H9 (cell line): ENCODE results near the gene PRKAG2. TPM values are rescaled to one million over a fixed set of nuclear protein-coding genes. Genes with fewer than 3 reads are reported as not detected.

ENCODE experiments used
- DNase-seq: peaks from one replicate; pipeline ENCODE4 v3.0.0-alpha.2; 2017
- H2AFZ ChIP-seq: one replicate; pipeline ENCODE4 v1.6.1; 2013; ENCODE audit warnings: mild to moderate bottlenecking, low read length, control low read depth, moderate library complexity
- H2AK5ac ChIP-seq: 2 replicates; pipeline ENCODE4 v1.6.1; 2013; ENCODE audit warnings: low read length, control low read depth, mixed read lengths; ENCODE audit not compliant: insufficient read length
- H2BK120ac ChIP-seq: one replicate; pipeline ENCODE4 v1.6.1; 2013; ENCODE audit warnings: low read depth, mild to moderate bottlenecking, low read length, control low read depth, inconsistent platforms; ENCODE audit not compliant: poor library complexity, severe bottlenecking
- H2BK12ac ChIP-seq: 2 replicates; pipeline ENCODE4 v1.6.1; 2013; ENCODE audit warnings: low read length, control low read depth, mixed read lengths, low read depth; ENCODE audit not compliant: insufficient read length
- H2BK15ac ChIP-seq: 2 replicates; pipeline ENCODE4 v1.6.1; 2013; ENCODE audit warnings: low read depth, low read length, control low read depth
- H2BK20ac ChIP-seq: one replicate; pipeline ENCODE4 v1.6.1; 2013; ENCODE audit warnings: low read depth, mild to moderate bottlenecking, low read length, control low read depth, inconsistent platforms; ENCODE audit not compliant: poor library complexity, severe bottlenecking
- H2BK5ac ChIP-seq: 2 replicates; pipeline ENCODE4 v1.6.1; 2013; ENCODE audit warnings: low read length, control low read depth, mixed read lengths; ENCODE audit not compliant: insufficient read length
- H3K14ac ChIP-seq: 2 replicates; pipeline ENCODE4 v1.6.1; 2013; ENCODE audit warnings: low read length, control low read depth; ENCODE audit not compliant: insufficient read depth
- H3K18ac ChIP-seq: 2 replicates; pipeline ENCODE4 v1.6.1; 2013; ENCODE audit warnings: low read depth, mild to moderate bottlenecking, mixed read lengths, low read length, control low read depth; ENCODE audit not compliant: insufficient read length
- H3K23ac ChIP-seq: 2 replicates; pipeline ENCODE4 v1.6.1; 2013; ENCODE audit warnings: low read length, control low read depth, mixed read lengths, low read depth; ENCODE audit not compliant: insufficient read length
- H3K23me2 ChIP-seq: 2 replicates; pipeline ENCODE4 v1.6.1; 2013; ENCODE audit warnings: low read depth, mild to moderate bottlenecking, mixed read lengths, low read length, control low read depth; ENCODE audit not compliant: insufficient read length, poor library complexity, severe bottlenecking
- H3K27ac ChIP-seq: 2 replicates; pipeline ENCODE4 v1.5.1; 2013; ENCODE audit warnings: low read length, control low read depth, mixed read lengths, low read depth; ENCODE audit not compliant: insufficient read length
- H3K27me3 ChIP-seq: 2 replicates; pipeline ENCODE4 v1.6.1; 2013; ENCODE audit warnings: low read length, control low read depth, inconsistent platforms; ENCODE audit not compliant: insufficient read depth
- H3K4ac ChIP-seq: 2 replicates; pipeline ENCODE4 v1.6.1; 2013; ENCODE audit warnings: low read depth, mild to moderate bottlenecking, control low read depth, inconsistent platforms, low read length, moderate library complexity
- H3K4me1 ChIP-seq: 2 replicates; pipeline ENCODE4 v1.6.1; 2013; ENCODE audit warnings: low read length, control low read depth, inconsistent platforms; ENCODE audit not compliant: insufficient read depth
- H3K4me2 ChIP-seq: 2 replicates; pipeline ENCODE4 v1.6.1; 2013; ENCODE audit warnings: low read length, control low read depth, mixed read lengths; ENCODE audit not compliant: insufficient read length, insufficient read depth
- H3K56ac ChIP-seq: 2 replicates; pipeline ENCODE4 v1.6.1; 2013; ENCODE audit warnings: low read depth, mild to moderate bottlenecking, mixed read lengths, low read length, control low read depth; ENCODE audit not compliant: insufficient read length
- H3K79me1 ChIP-seq: 2 replicates; pipeline ENCODE4 v1.6.1; 2013; ENCODE audit warnings: low read depth, mild to moderate bottlenecking, moderate library complexity, low read length, control low read depth, inconsistent platforms; ENCODE audit not compliant: insufficient read depth, poor library complexity, severe bottlenecking
- H3K79me2 ChIP-seq: 2 replicates; pipeline ENCODE4 v1.6.1; 2013; ENCODE audit warnings: low read length, control low read depth, inconsistent platforms; ENCODE audit not compliant: insufficient read depth
- H3K9ac ChIP-seq: 2 replicates; pipeline ENCODE4 v1.6.1; 2013; ENCODE audit warnings: low read length, control low read depth, mixed read lengths; ENCODE audit not compliant: insufficient read length; ENCODE audit errors: extremely low read depth
- H3K9me3 ChIP-seq: one replicate; pipeline ENCODE4 v1.6.1; 2013; ENCODE audit warnings: low read depth, low read length, inconsistent platforms; ENCODE audit not compliant: control insufficient read depth
- H3T11ph ChIP-seq: one replicate; pipeline ENCODE4 v1.6.1; 2013; ENCODE audit warnings: mild to moderate bottlenecking, low read length, control low read depth, inconsistent platforms
- H4K20me1 ChIP-seq: one replicate; pipeline ENCODE4 v1.6.1; 2013; ENCODE audit not compliant: control insufficient read depth, insufficient read length, insufficient read depth
- H4K5ac ChIP-seq: 2 replicates; pipeline ENCODE4 v1.6.1; 2013; ENCODE audit warnings: low read depth, mild to moderate bottlenecking, mixed read lengths, low read length, control low read depth; ENCODE audit not compliant: insufficient read length
- H4K8ac ChIP-seq: replicated peaks from 2 replicates; pipeline ENCODE4 v1.6.1; 2013; ENCODE audit warnings: low read length, control low read depth, mixed read lengths, low read depth; ENCODE audit not compliant: insufficient read length
- H4K91ac ChIP-seq: 2 replicates; pipeline ENCODE4 v1.6.1; 2013; ENCODE audit warnings: low read depth, mild to moderate bottlenecking, moderate library complexity, mixed read lengths, low read length, control low read depth; ENCODE audit not compliant: insufficient read length
- H3K27ac Mint-ChIP-seq, 3 experiments: 2 replicates in 2 of 3; 3 replicates in 1 of 3; pipeline ENCODE4 v1.8.0; 2020 to 2021; ENCODE audit warnings: mixed read lengths in 3 of 3, mild to moderate bottlenecking in 1 of 3, moderate library complexity in 1 of 3
- H3K27me3 Mint-ChIP-seq: 2 replicates; pipeline ENCODE4 v1.8.0; 2021; ENCODE audit warnings: low read depth, mild to moderate bottlenecking, moderate library complexity, mixed read lengths
- H3K36me3 Mint-ChIP-seq, 3 experiments: 2 replicates in 2 of 3; 3 replicates in 1 of 3; pipeline ENCODE4 v1.8.0; 2020 to 2021; ENCODE audit warnings: low read depth in 3 of 3, mixed read lengths in 3 of 3; ENCODE audit not compliant: insufficient read depth in 1 of 3
- H3K4me1 Mint-ChIP-seq, 2 experiments: 2 replicates each; pipeline ENCODE4 v1.8.0; 2020; ENCODE audit warnings: mixed read lengths in 2 of 2
- H3K4me3 Mint-ChIP-seq, 2 experiments: 2 replicates in 1 of 2; 3 replicates in 1 of 2; pipeline ENCODE4 v1.8.0; 2020 to 2021; ENCODE audit warnings: mild to moderate bottlenecking in 2 of 2, mixed read lengths in 2 of 2, moderate library complexity in 1 of 2
- H3K9me3 Mint-ChIP-seq, 2 experiments: 2 replicates in 1 of 2; 3 replicates in 1 of 2; pipeline ENCODE4 v1.8.0; 2020; ENCODE audit warnings: mild to moderate bottlenecking in 2 of 2, mixed read lengths in 2 of 2, moderate library complexity in 1 of 2
- CTCF ChIP-seq: fragments of 200-600 bp; sonication (generic); conservative IDR thresholded peaks from 3 replicates; pipeline ENCODE4 v1.8.0; 2021; ENCODE audit warnings: antibody characterized with exemption, mild to moderate bottlenecking
- WGBS: extraction: QIAGEN DNeasy Blood & Tissue Kit; methylation state at CpG from one replicate; pipeline ENCODE4 v1.1.7; 2013; ENCODE audit warnings: missing lambda C conversion rate, low lambda C conversion rate, mixed read lengths; ENCODE audit not compliant: insufficient read length; ENCODE audit errors: extremely low coverage; 5-methylcytosine and 5-hydroxymethylcytosine counted together
- total RNA-seq: library from RNA; stranded (reverse); gene quantifications from 2 replicates; pipeline ENCODE4 v1.2.1, GENCODE V29; 2021

Gene PRKAG2
- total RNA-seq, 1 experiment from 2014 or later, result 11.8 TPM

DNA sequence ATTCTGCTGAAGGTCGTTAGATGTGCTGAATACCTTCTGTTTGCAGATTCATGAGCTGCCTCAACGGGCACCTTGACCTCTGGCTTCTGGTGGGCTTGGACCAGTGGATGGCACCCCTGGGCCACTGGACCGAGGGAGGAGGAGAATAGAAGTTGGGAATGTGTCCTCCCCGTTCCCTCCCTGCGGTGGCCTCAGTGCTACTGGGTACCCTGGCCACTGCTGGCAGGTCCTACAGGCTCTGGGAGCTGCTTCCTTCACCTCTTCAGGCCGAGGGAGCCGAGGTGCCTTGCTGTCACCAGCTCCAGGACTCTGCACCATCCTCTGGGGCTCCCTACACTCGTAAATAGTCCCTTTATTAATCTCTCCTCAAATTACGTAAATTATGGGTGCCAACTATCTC is 47.1 kb upstream of the PRKAG2 start:
- no peaks in the 10 kb centered on the region for H3K27me3 ChIP-seq
- H4K20me1 ChIP-seq, result no peaks in the 10 kb centered on the region
- H2BK12ac ChIP-seq, result no peak overlapping the region
- H3K4me1 ChIP-seq, result no peaks in the 10 kb centered on the region
- H3K18ac ChIP-seq, result no peak overlapping the region
- H3K23ac ChIP-seq, result no peak overlapping the region
- H3T11ph ChIP-seq, result no peak overlapping the region
- H4K91ac ChIP-seq, result no peak overlapping the region
- H3K27me3 Mint-ChIP-seq, result peaks cover 3% of the 10 kb centered on the region
- H4K5ac ChIP-seq, result no peak overlapping the region
- no peak overlapping the region for H2BK120ac ChIP-seq
- H3K56ac ChIP-seq, result no peak overlapping the region
- WGBS, result no CpG with 5 or more reads among the region's 9 CpGs
- no peak overlapping the region for H3K4ac ChIP-seq
- DNase-seq, result no peak
- H3K4me2 ChIP-seq, result no peak overlapping the region
- no peak overlapping the region for H2BK5ac ChIP-seq
- H2BK15ac ChIP-seq, result no peak overlapping the region
- H3K79me2 ChIP-seq, result no peaks in the 10 kb centered on the region
- H3K9me3 Mint-ChIP-seq, result no peaks in the 10 kb centered on the region
- H3K14ac ChIP-seq, result no peak overlapping the region
- no peak overlapping the region for H3K27ac Mint-ChIP-seq
- H3K4me1 Mint-ChIP-seq, result 0 out of 4 replicates have a peak, but pooled peaks cover 0 to 2% of the 10 kb centered on the region in 2 experiments
- no peaks in the 10 kb centered on the region for H3K9me3 ChIP-seq
- TF ChIP-seq CTCF, result no peak
- H3K9ac ChIP-seq, result no peak overlapping the region
- no peak overlapping the region for H2BK20ac ChIP-seq
- no peak overlapping the region for H3K4me3 Mint-ChIP-seq
- no peaks in the 10 kb centered on the region for H3K79me1 ChIP-seq
- H2AK5ac ChIP-seq, result no peak overlapping the region
- H3K27ac ChIP-seq, result no peak overlapping the region
- H3K36me3 Mint-ChIP-seq, result no peaks in the 10 kb centered on the region
- H3K23me2 ChIP-seq, result no peaks in the 10 kb centered on the region
- no peak overlapping the region for H2AFZ ChIP-seq
- no peak overlapping the region for H4K8ac ChIP-seq
